HCT116 (cell line): ENCODE measurements around the gene MYO16.

Source experiments
- CTCF ChIP-seq, 3 experiments: fragments of 200-600 bp in 1 of 3; sonication (generic) in 1 of 3; IDR thresholded peaks in 2 of 3; conservative IDR thresholded peaks in 1 of 3; 2 replicates each; pipeline ENCODE4 v1.5.1; 2012 to 2017; ENCODE audit warnings: low read depth in 2 of 3, low read length in 2 of 3, antibody characterized with exemption in 1 of 3, borderline replicate concordance in 1 of 3, control low read depth in 1 of 3, mild to moderate bottlenecking in 1 of 3, mixed read lengths in 1 of 3, mixed run types in 1 of 3, moderate library complexity in 1 of 3; ENCODE audit not compliant: insufficient read depth in 1 of 3
- EGR1 ChIP-seq: IDR thresholded peaks from 2 replicates; pipeline ENCODE4 v1.6.1; 2012; ENCODE audit warnings: low read depth
- EZH2 ChIP-seq: fragments of 200-600 bp; sonication (generic); IDR thresholded peaks from 2 replicates; pipeline ENCODE4 v1.6.1; 2017; ENCODE audit warnings: antibody characterized with exemption, mixed run types
- POLR2A ChIP-seq: IDR thresholded peaks from 2 replicates; pipeline ENCODE4 v1.7.0; 2011; ENCODE audit warnings: borderline replicate concordance; ENCODE audit not compliant: insufficient read depth, insufficient read length; ENCODE audit errors: extremely low read depth
- RAD21 ChIP-seq: IDR thresholded peaks from 2 replicates; pipeline ENCODE4 v1.6.1; 2012; ENCODE audit warnings: low read depth, mild to moderate bottlenecking
- ZFX ChIP-seq: fragments of 450-650 bp; IDR thresholded peaks from 2 replicates; pipeline ENCODE4 v1.6.1; 2017
- ZNF274 ChIP-seq: fragments of 200-500 bp; sonication (Bioruptor generic); IDR thresholded peaks from 2 replicates; pipeline ENCODE4 v1.6.1; 2014; ENCODE audit warnings: mild to moderate bottlenecking, low read depth, low read length, inconsistent platforms

GRCh38 chr13:109214393-109214792 lies 585.0 kb downstream of the MYO16 start:
- TF ChIP-seq POLR2A (no peak), CTCF (IDR thresholded peaks at IDR 0.05 in 2 of 3, conservative IDR thresholded peaks at IDR 0.05 in 1 of 3; ENCODE audit: borderline replicate concordance in 1 of 3, insufficient read depth in 1 of 3, low read depth in 2 of 3, low read length in 2 of 3) (no peak), EGR1 (no peak), RAD21 (no peak), EZH2 (no peak), ZFX (no peak), ZNF274 (no peak)
